Measurements from ENCODE around the gene LRP1B.
A peak's percentile ranks its signal among the peaks of the same experiment; 100 is the strongest.
"Not testable (repeated sequence)": the region's sequence is repeated elsewhere in the genome, so short reads cannot be mapped to it uniquely, and the experiment has no call there.

The LRP1B gene

DNA sequence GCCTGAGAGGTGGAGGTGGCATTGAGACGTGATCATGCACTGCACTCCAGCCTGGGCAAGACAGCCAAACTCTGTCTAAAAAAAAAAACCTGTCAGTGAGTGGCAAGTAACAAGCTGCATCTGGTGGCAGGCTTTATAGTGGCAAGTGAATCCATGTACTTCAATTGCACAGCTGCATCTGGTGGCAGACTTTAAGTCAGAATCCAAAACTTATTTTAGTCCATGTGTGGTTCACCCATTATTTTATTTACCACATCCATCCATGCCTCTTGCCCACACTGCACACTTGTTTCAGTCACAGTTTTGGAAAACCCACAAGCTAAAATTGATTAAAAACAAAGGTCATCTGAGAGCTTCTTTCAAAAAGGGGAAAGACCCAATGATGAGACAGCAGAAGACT is 1714.2 kb downstream of the LRP1B start:
- TF ChIP-seq, protein P1, sequence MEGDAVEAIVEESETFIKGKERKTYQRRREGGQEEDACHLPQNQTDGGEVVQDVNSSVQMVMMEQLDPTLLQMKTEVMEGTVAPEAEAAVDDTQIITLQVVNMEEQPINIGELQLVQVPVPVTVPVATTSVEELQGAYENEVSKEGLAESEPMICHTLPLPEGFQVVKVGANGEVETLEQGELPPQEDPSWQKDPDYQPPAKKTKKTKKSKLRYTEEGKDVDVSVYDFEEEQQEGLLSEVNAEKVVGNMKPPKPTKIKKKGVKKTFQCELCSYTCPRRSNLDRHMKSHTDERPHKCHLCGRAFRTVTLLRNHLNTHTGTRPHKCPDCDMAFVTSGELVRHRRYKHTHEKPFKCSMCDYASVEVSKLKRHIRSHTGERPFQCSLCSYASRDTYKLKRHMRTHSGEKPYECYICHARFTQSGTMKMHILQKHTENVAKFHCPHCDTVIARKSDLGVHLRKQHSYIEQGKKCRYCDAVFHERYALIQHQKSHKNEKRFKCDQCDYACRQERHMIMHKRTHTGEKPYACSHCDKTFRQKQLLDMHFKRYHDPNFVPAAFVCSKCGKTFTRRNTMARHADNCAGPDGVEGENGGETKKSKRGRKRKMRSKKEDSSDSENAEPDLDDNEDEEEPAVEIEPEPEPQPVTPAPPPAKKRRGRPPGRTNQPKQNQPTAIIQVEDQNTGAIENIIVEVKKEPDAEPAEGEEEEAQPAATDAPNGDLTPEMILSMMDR (conservative IDR thresholded peaks at IDR 0.05; ENCODE audit: low read depth, low read length) = no peak
- Histone ChIP-seq H3K27ac (peak overlapping the region; percentile 99), H3K9ac (peak overlapping the region; percentile 76; the same call in 1 of the 2 replicates), H3K79me2 (ENCODE audit: insufficient read depth, low read depth) (no peaks in the 10 kb centered on the region), H3K27me3 (ENCODE audit: insufficient read depth, low read depth) (no peaks in the 10 kb centered on the region), H3K4me1 (ENCODE audit: low read depth, poor library complexity, severe bottlenecking) (peaks cover 48% of the 10 kb centered on the region), H3K4me3 (IDR thresholded peaks at IDR 0.05; ENCODE audit: insufficient read depth, low read depth, low read length) (no peak overlapping the region), H3K36me3 (ENCODE audit: insufficient read depth) (no peaks in the 10 kb centered on the region), H2AFZ (ENCODE audit: low read depth) (peak overlapping the region; percentile 76; the same call in 1 of the 2 replicates), H4K20me1 (ENCODE audit: insufficient read depth) (no peaks in the 10 kb centered on the region), H3K4me2 (peak overlapping the region; percentile 68; the same call in 1 of the 2 replicates)

DNA sequence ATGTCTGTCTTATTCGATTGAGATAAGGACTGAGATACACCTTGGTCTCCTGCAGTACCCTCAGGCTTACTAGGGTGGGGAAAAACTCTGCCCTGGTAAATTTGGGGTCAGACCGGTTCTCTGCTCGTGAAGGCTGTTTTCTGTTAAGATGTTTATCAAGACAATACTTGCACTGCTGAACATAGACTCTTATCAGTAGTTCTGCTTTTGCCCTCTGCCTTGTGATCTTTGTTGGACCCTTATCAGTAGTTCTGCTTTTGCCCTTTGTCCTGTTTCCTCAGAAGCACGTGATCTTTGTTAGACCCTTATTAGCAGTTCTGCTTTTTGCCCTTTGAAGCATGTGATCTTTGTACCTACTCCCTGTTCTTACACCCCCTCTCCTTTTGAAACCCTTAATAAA is 1715.8 kb downstream of the LRP1B start:
- H3K4me2 ChIP-seq; H3K9ac ChIP-seq; H2AFZ ChIP-seq (ENCODE audit: low read depth); H3K4me3 ChIP-seq (IDR thresholded peaks at IDR 0.05; ENCODE audit: insufficient read depth, low read depth, low read length); H4K20me1 ChIP-seq (ENCODE audit: insufficient read depth); H3K36me3 ChIP-seq (ENCODE audit: insufficient read depth); H3K79me2 ChIP-seq (ENCODE audit: insufficient read depth, low read depth); H3K27me3 ChIP-seq (ENCODE audit: insufficient read depth, low read depth): not testable (repeated sequence)
- H3K27ac ChIP-seq = peak overlapping the region; percentile 99; the same call in 1 of the 2 replicates
- H3K4me1 ChIP-seq (ENCODE audit: low read depth, poor library complexity, severe bottlenecking) = peaks cover 36% of the 10 kb centered on the region

DNA sequence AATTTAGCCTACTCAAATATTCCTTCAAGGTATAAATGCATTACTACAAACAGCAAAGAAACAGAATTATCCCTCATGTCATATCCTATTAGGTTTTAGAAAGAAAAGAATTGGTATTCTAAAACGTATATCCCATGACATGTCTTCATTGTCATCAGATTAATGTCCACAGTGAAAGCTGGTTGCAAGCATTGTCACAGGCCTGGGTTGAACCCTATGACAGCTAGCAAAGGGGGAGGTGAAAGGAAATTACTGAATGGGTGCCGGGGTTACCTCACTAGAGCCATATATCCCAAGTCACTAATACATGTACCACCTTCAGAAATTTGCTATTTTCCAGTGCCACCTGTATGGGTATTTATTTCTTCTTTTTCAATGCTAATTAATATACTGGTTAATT is 1720.1 kb downstream of the LRP1B start:
- H2AFZ ChIP-seq (ENCODE audit: low read depth) = no peak overlapping the region
- H3K79me2 ChIP-seq (ENCODE audit: insufficient read depth, low read depth) = no peaks in the 10 kb centered on the region
- no peak overlapping the region for H3K27ac ChIP-seq
- H4K20me1 ChIP-seq (ENCODE audit: insufficient read depth) = no peaks in the 10 kb centered on the region
- H3K4me1 ChIP-seq (ENCODE audit: low read depth, poor library complexity, severe bottlenecking) = peaks cover 6% of the 10 kb centered on the region
- no peak overlapping the region for H3K9ac ChIP-seq
- no peak overlapping the region for H3K4me3 ChIP-seq (IDR thresholded peaks at IDR 0.05; ENCODE audit: insufficient read depth, low read depth, low read length)
- no peaks in the 10 kb centered on the region for H3K36me3 ChIP-seq (ENCODE audit: insufficient read depth)
- H3K27me3 ChIP-seq (ENCODE audit: insufficient read depth, low read depth) = no peaks in the 10 kb centered on the region
- no peak overlapping the region for H3K4me2 ChIP-seq
- TF ChIP-seq, protein P1 (conservative IDR thresholded peaks at IDR 0.05; ENCODE audit: low read depth, low read length) = no peak

DNA sequence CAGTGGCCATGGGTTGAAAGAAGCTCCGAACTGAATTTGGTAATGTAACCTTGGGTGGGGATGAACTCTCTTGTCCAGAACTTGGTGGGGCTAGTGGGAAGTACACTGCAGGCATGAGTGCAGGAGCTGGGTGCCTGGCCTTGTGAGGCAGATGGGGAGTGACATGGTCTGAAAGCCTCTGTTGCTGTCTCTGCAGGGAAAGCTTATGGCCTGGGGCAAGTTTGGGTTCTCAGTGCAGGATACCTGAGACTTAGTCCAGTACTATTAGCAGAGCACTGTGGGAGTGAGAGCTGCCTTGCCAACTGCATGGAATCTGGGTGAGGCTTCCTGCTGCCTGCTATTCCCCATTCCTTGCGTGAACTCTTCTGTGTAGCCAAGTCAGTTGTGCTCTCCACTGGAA is 1729.8 kb downstream of the LRP1B start:
- H3K4me1 ChIP-seq (ENCODE audit: low read depth, poor library complexity, severe bottlenecking) = no peaks in the 10 kb centered on the region
- H2AFZ ChIP-seq (ENCODE audit: low read depth) = no peak overlapping the region
- no peak overlapping the region for H3K4me2 ChIP-seq
- no peak overlapping the region for H3K4me3 ChIP-seq (IDR thresholded peaks at IDR 0.05; ENCODE audit: insufficient read depth, low read depth, low read length)
- no peaks in the 10 kb centered on the region for H3K79me2 ChIP-seq (ENCODE audit: insufficient read depth, low read depth)
- H3K27me3 ChIP-seq (ENCODE audit: insufficient read depth, low read depth) = no peaks in the 10 kb centered on the region
- H4K20me1 ChIP-seq (ENCODE audit: insufficient read depth) = no peaks in the 10 kb centered on the region
- no peak overlapping the region for H3K9ac ChIP-seq
- TF ChIP-seq, protein P1 (conservative IDR thresholded peaks at IDR 0.05; ENCODE audit: low read depth, low read length) = no peak
- no peak overlapping the region for H3K27ac ChIP-seq
- H3K36me3 ChIP-seq (ENCODE audit: insufficient read depth) = no peaks in the 10 kb centered on the region

DNA sequence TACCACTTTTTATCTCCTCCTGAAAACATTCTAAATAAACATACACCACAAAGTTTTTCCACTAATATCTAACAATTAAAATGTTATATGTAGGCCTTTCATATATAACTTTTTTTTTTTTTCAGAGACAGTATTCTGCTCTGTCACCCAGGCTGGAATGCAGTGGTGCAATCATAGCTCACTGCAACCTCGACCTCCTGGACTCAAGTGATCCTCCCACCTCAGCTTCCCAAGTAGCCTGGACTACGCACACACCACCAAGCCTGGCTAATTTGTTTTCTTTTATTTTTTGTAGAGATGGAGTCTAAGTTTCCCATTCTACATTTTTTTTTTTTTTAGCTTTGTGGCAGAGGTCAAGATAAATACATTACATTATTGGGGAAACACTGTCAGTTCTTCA is 1738.0 kb downstream of the LRP1B start:
- Histone ChIP-seq H3K27me3 (ENCODE audit: insufficient read depth, low read depth) (no peaks in the 10 kb centered on the region), H4K20me1 (ENCODE audit: insufficient read depth) (no peaks in the 10 kb centered on the region), H3K27ac (no peak overlapping the region), H3K36me3 (ENCODE audit: insufficient read depth) (no peaks in the 10 kb centered on the region), H3K4me3 (IDR thresholded peaks at IDR 0.05; ENCODE audit: insufficient read depth, low read depth, low read length) (no peak overlapping the region), H2AFZ (ENCODE audit: low read depth) (no peak overlapping the region), H3K4me1 (ENCODE audit: low read depth, poor library complexity, severe bottlenecking) (no peaks in the 10 kb centered on the region), H3K79me2 (ENCODE audit: insufficient read depth, low read depth) (no peaks in the 10 kb centered on the region), H3K4me2 (no peak overlapping the region), H3K9ac (no peak overlapping the region)
- TF ChIP-seq, protein P1 (conservative IDR thresholded peaks at IDR 0.05; ENCODE audit: low read depth, low read length) = no peak

Measured in KMS-11 (cell line).